BJ (cell line): ENCODE measurements around the gene DDX5. TPM values are rescaled to one million over a fixed set of nuclear protein-coding genes. Genes with fewer than 3 reads are reported as not detected.

ENCODE experiments used
- CTCF ChIA-PET: fragments of 350-600 bp; formaldehyde crosslinking; extraction: SDS; loops from one replicate; lab custom pipeline; 2021; ENCODE audit warnings: antibody characterized with exemption, inconsistent platforms; lab: Yijun Ruan, JAX
- POLR2A ChIA-PET: fragments of 300-600 bp; sonication (Branson Sonifier 250); formaldehyde crosslinking; extraction: SDS; loops from one replicate; lab custom pipeline; 2021; ENCODE audit warnings: antibody characterized with exemption; lab: Charles Lee
- DNase-seq: peaks from one replicate; pipeline ENCODE4 v3.0.0-alpha.2; 2011; ENCODE audit warnings: low read depth
- H3K27me3 ChIP-seq: 2 replicates; pipeline ENCODE4 v1.6.0; 2011; ENCODE audit warnings: low read length; ENCODE audit not compliant: control insufficient read depth, insufficient read depth
- H3K36me3 ChIP-seq: 2 replicates; pipeline ENCODE4 v1.5.1; 2011; ENCODE audit warnings: low read length; ENCODE audit not compliant: control insufficient read depth, insufficient read depth
- H3K4me3 ChIP-seq: 2 replicates; pipeline ENCODE4 v1.5.1; 2011; ENCODE audit warnings: low read depth, mild to moderate bottlenecking, control low read depth, low read length
- CTCF ChIP-seq: IDR thresholded peaks from 2 replicates; pipeline ENCODE4 v1.5.1; 2011; ENCODE audit warnings: low read depth, mild to moderate bottlenecking, control low read depth, inconsistent platforms, low read length, moderate library complexity; ENCODE audit not compliant: insufficient read depth
- polyA plus RNA-seq: library from polyadenylated mRNA; depleted of rRNA; stranded (reverse); fragments of >200 nt; gene quantifications from 2 replicates; pipeline ENCODE4 v1.2.3, GENCODE V29; 2011

Gene DDX5
- polyA plus RNA-seq, 1 experiment, result 850 TPM

GRCh38 chr17:64500862-64501765 is 5.0 kb downstream of the DDX5 start:
- H3K36me3 ChIP-seq, result peaks cover 36% of the 10 kb centered on the region
- no peak for TF ChIP-seq CTCF
- ChIA-PET POLR2A (no interaction called here), CTCF (interaction anchor here (0.8 to 7.5 kb wide), 3 partner anchors 9 to 81 kb away, joined by 3 to 33 read pairs (median 4); no protein-coding TSS in a partner anchor)
- no peak overlapping the region for H3K4me3 ChIP-seq
- H3K27me3 ChIP-seq, result no peaks in the 10 kb centered on the region
- DNase-seq, result no peak

DNA sequence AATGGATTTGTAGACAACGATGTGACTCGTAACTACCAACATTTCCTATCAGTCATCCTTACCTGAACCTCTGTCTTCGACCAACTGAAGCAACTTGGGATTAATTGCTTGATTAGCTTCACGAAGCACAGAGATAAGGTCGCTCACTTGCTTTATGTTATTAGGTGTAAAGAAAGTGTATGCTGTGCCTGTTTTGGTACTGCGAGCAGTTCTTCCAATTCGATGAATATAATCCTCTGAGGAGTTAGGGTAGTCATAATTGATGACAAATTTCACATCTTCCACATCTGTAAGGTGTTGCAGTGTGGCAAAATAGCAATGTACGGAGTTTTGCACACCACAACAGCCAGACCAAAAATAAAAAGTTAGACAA is 5.6 kb downstream of the DDX5 start:
- no peak for DNase-seq
- H3K27me3 ChIP-seq, result no peaks in the 10 kb centered on the region
- no peak for TF ChIP-seq CTCF
- no peak overlapping the region for H3K4me3 ChIP-seq
- CTCF ChIA-PET, result interaction anchor here (0.8 kb wide), 1 partner anchor 80 kb away, joined by 3 read pairs; no protein-coding TSS in a partner anchor
- peaks cover 36% of the 10 kb centered on the region for H3K36me3 ChIP-seq
- POLR2A ChIA-PET, result interaction anchor here (0.6 kb wide), 1 partner anchor 167 kb away, joined by 5 read pairs; no protein-coding TSS in a partner anchor

GRCh38 chr17:64499805-64500486 is 6.1 kb downstream of the DDX5 start:
- no peak for TF ChIP-seq CTCF
- H3K27me3 ChIP-seq, result no peaks in the 10 kb centered on the region
- no peak for DNase-seq
- POLR2A ChIA-PET, result interaction anchor here (0.6 kb wide), 1 partner anchor 166 kb away, joined by 5 read pairs; no protein-coding TSS in a partner anchor
- H3K4me3 ChIP-seq, result no peak overlapping the region
- CTCF ChIA-PET, result interaction anchor here (0.8 to 1.1 kb wide), 2 partner anchors 8 to 80 kb away, joined by 3 to 4 read pairs; no protein-coding TSS in a partner anchor
- H3K36me3 ChIP-seq, result peaks cover 36% of the 10 kb centered on the region

DNA sequence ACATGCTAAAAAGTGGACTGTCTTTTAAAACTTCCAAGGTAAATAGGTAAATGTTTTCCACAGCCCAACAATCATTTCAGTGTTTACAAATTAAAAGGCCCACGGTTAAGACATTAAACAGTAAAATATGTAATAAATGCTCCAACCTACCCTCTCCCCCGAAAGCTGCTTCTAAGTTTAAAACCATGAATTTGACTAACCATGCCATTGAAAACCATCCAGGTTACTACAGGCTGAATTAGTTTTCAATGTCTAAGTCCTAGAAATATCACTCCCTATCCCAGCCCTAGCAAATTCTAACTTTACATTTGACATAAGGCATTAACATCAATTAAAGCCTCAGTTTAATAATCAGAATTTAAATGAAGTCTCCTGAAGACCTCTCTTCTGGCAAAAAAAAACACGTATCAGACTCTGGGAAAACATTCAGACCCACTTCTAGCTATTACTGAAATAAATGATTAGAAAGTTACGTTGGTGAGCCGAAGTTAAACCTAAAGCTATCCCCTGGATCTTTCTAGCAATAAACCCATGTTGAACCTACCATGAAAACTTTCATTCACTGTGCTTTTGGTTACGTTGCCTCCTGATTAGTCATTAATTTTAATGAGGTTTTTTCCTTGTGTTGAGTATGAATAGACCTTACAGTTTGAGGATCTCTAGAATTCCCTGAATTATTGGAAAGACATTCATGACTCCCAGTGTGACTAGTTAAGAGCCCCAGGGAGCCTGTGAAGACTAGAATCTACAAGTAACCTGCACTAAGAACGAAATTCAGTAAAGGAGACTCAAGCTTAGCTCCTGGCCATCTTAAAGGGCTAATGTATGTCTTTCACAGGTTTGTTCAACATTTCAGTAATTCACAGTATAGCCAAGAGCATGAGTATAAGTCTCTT is 7.5 kb downstream of the DDX5 start:
- CTCF ChIA-PET, result interaction anchor here (0.6 to 11.2 kb wide), 3 partner anchors 9 to 194 kb away, joined by 4 to 220 read pairs (median 4); no protein-coding TSS in a partner anchor
- H3K27me3 ChIP-seq, result no peaks in the 10 kb centered on the region
- POLR2A ChIA-PET, result interaction anchor here (0.7 kb wide), 1 partner anchor 47 kb away, joined by 3 read pairs; no protein-coding TSS in a partner anchor
- no peak for TF ChIP-seq CTCF
- H3K4me3 ChIP-seq, result no peak overlapping the region
- no peak for DNase-seq
- peaks cover 34% of the 10 kb centered on the region for H3K36me3 ChIP-seq
